ENCODE results near the gene CCDC88A.

Gene CCDC88A

DNA sequence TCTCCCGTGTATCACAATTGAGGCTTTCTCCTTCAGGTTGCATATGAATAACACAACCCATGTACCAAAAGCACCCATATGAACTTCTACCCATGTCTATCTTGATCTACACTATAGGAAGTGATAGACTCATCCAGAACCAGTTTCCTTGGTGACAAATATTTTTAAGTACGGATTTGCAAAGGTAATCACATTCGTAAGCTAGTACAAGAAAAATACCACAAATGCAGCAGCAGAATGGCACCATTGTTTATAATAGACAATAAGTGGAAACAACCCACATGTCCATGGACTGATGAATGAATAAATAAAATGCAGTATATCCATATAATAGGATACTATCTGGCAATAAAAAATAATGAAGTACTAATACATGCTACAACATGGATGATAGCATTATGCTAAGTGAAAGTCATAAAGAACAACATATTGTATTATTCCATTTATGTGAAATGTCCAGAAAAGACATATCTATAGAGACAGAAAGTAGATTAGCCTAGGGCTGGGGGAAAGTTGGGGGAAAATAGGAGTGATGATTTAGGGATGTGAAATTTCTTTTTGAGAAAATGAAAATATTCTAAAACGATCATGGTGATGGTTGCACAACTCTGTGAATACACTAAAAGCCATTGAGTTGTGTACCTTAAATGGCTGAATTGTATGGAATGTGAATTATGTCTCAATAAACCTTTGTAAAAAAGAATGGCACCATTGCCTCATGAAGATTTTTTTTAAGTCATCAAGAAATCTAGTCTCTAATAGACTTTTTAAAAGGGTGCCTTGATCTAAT is 3.4 kb upstream of the CCDC88A start:
- no peak for DNase-seq (ENCODE audit: low spot score)

DNA sequence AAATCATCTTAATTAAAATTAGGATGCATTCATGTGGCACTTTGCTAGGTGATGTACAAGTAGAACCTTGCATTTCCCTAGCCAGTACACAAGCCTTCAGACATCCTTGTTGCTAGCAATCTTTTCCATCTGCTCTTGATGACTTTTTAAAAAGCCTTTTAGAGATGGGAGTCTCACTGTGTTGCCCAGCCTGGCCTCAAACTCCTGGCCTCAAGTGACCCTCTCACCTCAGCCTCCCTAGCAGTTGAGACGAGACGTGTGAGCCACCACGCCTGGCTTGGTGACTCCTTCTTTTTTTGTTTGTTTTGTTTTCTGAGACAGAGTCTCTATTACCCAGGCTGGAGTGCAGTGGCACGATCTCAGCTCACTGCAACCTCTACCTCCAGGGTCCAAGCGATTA is 1.7 kb upstream of the CCDC88A start:
- DNase-seq (ENCODE audit: low spot score), result no peak

DNA sequence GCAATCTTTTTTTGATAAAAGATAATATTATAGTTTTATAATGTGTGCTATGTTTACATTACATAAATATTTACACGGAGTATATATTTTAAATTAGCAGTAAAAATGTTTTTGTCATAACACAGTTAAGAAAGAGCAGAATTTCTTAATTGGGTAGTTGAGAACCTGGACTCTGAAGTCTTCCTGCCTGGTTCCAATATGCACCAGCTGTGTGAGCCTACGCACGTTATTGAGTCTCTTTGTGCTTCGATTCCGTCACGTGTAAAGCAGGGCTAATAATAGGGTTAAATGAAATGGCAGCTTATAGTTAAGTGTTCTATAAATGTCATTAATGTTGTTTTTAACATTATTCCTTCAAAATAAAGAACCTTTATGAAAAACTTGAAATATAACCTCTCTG is 1.2 kb upstream of the CCDC88A start:
- DNase-seq (ENCODE audit: low spot score), result no peak

DNA sequence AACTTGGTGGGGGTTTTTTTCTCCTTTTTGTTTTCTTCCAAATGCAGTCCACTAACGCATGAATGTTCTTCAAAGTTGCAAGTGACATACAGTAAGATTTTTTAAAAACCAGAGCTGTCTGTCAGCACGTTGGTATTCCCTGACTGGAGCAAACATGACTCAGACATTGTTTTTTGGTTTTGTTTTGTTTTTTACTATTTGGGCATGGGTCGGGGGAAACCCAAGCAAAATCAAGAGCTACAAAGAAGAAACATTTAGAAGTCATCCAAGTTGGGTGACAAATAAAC is 726 bp upstream of the CCDC88A start:
- no peak for DNase-seq (ENCODE audit: low spot score)

DNA sequence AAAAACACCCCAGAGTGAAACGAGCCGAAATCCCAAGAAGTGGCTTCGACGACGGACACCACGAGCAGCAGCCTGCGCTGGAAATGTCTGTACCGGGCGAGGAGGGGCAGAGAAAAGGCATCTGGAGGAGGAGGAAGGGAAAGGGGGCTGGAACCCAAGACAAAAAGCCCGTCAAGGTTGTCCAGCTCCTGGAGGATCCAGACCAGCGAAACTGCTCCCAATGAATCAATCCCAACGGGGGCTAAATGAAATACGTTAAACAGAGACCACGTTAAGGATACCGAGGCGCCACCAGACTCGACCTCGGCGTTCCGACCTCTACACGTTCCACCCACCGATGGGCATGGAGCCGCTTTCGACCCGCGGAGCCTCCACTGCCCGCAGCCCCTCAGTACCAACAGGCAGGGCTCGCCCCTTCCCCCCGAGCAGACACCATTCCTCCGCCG is 400 bp downstream of the CCDC88A start:
- no peak for DNase-seq (ENCODE audit: low spot score)

DNA sequence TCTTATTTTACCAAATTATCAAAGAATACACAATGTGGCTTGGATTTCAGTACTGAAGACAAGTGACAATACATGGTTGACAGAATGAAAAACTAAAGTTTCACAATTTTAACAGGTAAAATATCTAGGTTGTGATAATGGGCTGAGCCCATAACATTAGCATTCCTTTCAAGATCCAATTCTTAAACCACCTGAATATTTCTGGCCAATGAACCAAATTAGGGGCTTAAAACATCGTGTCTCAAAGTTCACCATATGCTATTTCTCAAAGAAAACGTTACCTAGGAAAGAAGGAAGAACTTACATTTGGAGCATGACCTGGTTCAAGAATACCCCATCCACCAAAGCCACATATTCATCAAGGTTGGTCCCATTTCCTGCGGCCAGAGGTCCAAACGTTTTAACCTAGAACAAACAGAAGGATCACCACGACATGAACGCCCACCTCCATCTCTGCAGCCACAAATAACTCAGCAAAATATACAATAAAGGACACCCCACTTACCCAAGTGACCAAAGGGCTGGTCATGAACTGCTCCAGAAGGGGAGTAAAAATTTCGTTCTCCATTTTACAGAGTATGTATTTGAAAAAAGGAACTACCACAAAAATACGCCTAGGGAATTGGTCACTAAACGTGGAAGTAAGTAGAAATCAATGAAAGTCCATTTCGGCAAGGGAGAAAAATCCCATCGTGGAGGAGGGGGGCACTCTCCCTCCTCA is 984 bp downstream of the CCDC88A start:
- no peak for DNase-seq (ENCODE audit: low spot score)

DNA sequence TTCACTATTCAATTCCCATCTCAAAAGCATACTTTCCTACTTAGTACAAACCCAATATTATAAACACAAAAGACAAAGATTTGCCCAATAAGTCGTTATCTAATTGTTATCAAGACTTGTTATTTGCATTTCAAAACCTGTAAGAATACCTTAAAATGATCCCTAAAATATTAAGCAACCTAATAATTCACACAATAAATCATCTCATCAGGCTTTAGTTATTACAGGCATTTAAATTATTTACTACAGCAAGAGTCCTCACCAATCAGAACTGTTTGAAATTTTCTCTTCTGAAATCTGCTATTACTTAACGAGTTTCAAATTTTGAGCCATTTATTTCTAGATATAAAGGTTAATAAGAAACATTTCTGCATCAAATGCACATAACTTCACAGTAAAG is 1.6 kb downstream of the CCDC88A start:
- DNase-seq (ENCODE audit: low spot score), result no peak

DNA sequence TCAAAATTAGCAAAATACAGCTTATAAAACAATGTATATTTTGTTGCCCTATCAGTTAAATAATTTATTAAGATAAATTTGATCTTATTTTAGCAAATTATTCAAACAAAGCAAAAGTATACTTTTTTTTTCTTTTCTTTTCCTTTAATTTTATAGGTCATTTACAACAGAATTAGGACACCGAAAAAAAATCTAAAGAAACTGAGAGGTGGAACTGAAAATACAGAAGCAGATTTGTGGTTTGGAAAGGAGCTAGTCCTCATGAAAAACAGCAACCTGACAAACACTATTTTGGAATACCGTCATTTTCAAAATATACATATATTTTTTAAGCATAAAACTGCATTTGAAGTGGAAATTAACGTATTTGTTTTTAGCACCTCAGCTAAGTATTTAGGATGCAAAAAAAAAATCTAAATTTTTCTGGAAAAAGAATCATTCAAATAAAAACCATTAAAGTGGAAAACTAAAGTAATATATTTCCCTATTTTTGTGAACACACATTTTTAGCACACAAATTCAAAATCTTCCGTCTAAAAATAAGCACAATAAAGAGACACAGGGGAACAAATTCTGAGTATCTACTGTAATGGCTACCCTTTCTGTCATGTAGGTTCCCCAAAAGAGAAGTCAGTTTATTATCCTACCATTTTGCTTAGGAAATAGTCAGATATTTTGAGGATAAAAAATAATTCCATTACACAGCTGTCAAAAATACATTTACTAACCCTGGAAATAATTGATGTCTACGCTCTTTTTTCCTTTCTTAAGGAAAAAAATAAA is 2.7 kb downstream of the CCDC88A start:
- DNase-seq (ENCODE audit: low spot score), result no peak

DNA sequence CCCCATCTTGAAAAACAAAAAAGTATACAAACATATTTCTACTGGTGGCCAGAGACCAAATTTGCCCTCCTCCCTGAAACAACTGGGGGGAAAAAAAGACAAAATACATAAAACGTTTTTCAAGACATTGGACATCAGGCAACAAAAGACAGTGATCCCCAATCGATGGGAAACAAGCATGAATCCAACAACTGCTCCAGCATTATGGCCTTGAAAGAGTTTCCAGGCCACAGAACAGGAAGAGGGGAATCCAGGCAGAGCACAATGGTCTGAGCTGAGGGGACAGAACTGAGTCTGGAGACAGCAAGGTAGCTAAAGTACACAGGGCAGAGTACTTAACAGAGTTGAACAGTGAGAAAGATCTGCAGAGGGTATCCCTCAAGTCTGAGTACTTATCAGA is 4.4 kb downstream of the CCDC88A start:
- DNase-seq (ENCODE audit: low spot score), result no peak

DNA sequence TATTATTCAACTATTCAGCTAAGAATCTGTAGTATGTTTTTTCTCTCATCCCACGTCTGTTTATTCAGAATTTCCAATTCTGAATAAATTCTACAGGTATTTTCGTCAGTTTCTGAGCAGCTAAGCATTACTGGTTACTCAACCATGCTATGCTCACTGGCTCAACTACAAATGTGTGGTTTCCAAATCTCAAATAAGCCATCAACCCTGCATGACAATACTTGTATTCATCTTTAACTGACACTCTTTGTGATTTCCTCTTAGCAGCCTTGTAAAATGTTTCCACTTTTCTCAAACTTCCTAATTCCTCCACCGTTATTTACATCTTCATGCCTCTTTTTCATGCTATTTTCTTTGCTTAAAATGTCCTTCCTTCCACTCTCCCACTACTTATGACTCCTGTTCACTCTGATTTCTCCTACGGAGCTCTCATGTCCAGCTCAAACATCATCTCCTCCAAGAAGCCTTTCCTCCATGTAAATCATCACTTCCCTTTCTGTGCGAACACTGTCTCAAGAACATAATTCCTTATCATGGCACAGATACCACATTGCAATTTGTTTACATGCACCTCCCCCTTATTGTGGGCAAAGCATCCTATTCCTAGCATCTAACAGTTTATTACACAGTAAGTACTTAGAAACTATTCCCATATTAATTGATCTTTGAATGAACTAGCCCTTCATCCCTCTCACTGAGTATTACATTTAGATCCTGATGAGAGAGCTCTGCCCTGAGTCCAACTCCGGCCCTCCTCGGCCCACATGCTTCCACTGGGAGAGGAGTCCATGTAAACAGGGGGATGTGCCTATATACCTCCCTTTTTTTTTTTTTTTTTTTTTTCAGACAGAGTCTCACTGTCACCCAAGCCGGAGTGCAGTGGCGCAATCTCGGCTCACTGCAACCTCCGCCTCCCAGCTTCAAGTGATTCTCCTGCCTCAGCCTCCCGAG is 10.5 kb downstream of the CCDC88A start:
- DNase-seq (ENCODE audit: low spot score), result no peak

DNA sequence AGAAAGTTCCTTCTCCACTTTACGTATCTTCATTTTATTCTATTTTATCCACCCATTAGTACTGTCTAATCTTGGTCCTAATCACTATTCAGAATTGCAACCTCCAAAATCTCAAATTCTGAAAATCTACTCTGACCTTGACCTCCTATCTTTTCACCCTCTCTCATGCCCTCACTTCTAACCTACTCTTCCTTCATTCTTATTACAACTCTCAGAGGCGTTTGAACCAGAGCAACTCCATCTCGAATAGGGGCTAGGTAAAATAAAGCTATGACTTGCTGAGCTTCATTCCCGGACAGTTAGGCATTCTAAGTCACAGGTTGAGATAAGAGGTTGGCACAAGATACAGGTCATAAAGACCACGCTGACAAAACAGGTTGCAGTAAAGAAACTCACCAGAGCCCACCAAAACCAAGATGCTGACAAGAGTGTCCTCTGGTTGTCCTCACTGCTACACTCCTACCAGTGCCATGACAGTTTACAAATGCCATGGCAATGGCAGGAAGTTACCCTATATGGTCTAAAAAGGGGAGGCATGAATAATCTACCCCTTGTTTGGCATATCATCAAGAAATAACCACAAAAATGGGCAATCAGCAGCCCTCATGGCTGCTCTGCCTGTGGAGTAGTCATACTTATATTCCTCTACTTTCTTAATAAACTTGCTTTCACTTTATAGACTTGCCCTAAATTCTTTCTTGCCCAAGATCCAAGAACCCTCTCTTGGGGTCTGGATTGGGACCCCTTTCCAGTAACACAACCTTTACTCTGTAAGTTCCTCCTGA is 11.4 kb downstream of the CCDC88A start:
- no peak for DNase-seq (ENCODE audit: low spot score)

DNA sequence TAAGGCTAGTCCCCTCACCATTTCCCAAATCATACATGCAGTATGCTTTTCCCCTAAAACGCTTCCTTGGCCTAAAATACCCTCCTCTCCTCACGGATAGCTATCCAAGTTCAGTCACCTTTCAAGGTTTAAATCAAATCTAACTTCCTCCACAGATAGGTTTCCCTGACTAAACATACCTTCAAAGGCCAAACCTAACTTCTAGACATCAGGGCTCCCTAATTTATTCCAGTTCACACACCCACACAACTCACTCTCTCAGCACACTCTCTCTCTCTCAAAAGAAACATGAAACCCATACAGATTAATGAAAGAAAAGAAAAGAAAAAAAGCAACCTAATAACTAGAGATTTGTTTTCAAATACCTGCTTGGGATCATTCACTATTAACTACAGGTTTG is 14.5 kb downstream of the CCDC88A start:
- DNase-seq (ENCODE audit: low spot score), result no peak

DNA sequence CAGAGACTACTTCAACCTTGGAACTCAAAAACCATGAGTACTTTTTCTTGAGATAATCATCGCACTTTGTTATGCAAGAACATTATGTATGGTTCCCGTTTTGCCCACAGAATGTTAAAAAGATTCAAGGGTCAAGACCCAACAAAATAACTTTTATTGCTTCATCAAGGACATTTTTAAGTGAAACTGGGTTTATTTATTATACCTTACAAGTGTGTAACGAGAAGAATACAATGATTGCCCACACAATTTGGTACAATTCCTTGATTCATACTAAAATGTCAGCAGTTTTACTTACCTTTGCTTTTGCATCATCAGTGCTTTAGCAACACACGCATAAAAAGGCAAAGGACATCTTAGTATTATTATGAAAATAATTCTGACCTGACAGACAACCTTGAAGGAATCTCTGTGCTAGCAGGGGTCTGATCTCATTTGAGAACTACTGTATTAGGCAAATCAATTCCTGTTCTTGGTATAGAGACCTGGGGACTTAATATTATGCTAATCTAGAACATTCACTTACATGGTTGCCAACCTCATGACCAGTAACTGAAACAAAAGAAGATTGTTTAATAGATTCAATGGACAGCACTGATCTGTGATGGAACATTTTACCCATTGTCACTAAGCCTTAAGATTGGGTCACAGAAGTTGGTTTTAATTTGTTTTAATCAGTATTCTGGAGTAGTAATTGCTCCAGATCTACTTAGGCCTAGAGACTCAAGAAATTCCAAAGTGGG is 16.2 kb downstream of the CCDC88A start:
- DNase-seq (ENCODE audit: low spot score), result peak; percentile 57

DNA sequence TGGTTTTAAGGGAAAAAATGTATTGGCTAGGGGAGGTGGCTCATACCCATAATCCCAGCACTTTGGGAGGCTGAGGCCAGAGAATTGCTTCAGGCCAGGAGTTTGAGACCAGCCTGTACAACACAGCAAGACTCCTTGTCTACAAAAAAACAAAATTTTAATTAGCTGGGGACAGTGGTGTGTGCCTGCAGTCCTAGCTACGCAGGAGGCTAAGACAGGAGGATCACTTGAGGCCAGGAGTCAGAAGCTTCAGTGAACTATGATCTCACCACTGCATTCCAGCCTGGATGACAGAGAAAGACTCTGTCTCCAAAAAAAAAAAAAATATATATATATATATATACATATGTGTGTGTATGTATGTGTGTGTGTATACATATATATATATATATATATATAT is 18.5 kb downstream of the CCDC88A start:
- no peak for DNase-seq (ENCODE audit: low spot score)

DNA sequence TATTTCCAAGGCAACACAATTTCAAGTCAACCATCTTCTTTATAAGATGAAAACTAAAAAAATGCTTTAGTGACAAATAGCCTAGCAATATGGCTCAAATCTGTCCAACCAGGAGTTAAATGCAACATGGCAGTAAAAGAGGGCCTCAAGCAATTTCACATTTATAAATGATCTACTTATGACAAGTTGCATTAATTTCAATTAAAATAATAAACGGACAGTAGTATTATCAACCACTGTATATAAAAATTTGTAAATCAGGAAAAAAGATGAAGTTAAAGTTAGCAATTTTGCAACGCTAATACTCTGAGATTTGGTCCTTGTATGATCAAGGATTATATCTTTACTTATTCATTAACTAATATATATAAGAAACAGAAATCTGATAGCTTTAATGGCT is 19.3 kb downstream of the CCDC88A start:
- no peak for DNase-seq (ENCODE audit: low spot score)

DNA sequence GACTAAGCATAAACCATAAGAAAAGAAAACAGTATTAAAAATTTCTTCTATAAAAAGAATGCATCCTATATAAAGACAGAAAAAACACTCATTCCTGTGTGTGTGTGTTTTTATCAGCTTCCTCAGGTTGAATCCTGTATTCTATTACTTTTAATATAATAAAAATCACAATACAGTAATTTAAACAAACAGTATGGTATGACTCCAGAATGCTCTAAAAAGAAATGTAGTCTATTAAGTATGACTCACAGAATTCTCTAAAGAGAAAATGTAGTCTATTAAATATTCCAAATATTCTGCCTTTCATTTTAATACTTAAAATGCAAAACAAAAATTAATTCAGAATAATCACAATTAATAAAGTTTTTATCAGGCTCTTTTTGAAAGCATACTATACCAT is 19.8 kb downstream of the CCDC88A start:
- no peak for DNase-seq (ENCODE audit: low spot score)

DNA sequence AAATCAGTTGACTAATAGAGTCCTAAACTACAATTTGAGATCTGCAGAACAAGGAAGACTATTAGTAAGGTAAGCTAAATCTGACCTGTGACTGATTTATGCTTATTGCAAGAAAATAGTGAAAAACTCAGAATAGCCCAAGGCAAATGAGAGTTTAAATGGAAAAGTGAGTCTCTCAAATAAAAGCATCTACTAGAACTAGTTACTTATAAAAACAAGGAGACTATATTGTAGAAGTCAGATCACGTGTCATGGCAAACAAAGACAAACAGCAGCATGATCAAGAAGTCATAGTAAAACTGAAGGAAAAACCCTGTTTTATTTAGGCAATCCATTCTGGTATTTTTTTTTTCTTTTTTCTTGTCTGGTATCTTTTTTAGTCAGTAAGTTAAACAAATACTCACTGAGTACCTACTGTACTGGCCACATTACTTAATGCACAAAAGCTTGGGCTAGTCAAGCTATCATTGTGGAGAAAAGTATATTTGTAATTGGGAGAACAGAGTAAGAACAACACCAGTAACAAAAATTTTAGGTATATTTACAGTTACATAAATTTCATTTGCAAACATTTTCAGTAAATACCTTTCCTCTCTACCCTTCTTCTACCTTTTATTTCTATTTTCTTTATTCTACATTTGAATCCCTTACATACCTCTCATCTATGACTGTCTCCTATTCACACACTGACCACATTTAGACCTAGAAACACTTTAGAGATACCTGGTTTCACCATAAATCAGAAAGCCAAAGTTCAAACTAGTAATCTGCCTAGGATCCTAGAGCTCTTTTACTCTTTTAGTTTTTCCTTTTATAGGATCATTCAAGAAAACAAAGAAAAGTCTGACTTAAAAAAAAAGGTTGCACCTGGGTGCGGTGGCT is 23.7 kb downstream of the CCDC88A start:
- DNase-seq (ENCODE audit: low spot score), result no peak

DNA sequence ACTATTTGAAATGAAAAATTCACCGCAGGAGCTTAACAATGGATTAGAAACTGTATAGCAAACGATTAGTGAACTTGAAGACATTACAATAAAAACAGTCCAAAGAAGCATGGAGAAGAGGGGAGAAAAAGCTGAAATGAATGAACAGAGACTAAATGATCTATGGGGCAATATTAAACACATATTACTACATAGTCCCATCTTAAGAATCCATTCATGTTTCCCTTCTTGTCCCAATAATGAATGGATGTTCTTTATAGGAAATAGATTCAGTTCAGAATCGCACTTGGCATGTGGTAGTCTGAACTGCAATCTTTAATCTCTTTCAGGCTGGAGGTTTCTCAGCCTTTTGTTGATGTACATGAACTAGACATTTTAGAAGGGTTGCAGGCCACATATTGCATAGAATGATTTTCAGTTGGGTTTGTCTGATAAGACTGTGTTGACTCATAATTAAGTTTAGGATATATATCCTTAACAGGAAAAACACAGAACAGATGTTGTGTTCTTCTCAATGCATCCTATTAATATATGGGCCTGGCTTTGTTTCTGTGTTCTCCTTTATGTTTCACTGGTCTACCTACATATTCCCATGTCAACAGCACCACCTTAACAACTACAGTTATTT is 27.9 kb downstream of the CCDC88A start:
- no peak for DNase-seq (ENCODE audit: low spot score)

DNA sequence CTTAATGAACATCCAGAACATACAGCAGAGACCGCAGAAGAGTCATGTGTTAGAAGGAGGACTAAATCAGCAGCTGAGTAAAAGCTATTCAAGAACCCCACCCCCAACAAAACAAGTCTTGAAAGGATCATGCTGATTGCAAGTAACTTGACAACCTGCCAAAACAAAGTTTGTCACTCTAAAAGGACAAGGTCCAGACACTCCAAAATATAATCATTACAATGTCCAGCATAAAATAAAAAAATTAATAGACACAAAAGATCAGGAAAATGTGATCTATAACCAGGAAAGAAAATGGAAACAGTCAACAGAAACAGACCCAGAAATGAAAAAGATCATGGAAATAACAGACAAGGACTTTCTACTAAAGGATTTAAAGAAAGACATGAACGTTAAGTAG is 28.5 kb downstream of the CCDC88A start:
- no peak for DNase-seq (ENCODE audit: low spot score)
